ENCODE measurements around the gene MUC4.

The MUC4 gene

GRCh38 chr3:195811756-195812155 is at the start of gene MUC4:
MUC4 (minus strand) TSS chr3:195811929; CDS start chr3:195811817, 112 bp downstream.
- DNase-seq (ENCODE audit: low read depth), result no peak

GRCh38 chr3:195860456-195860855 is 48.7 kb upstream of the MUC4 start:
- DNase-seq (ENCODE audit: low read depth), result no peak

- DNase-seq (ENCODE audit: low read depth), result no peak
Observed at GRCh38 chr3:195859846-195860411, 48.2 kb upstream of the MUC4 start.

- peak; percentile 65 for DNase-seq (ENCODE audit: low read depth)
Observed at GRCh38 chr3:195859061-195859845, 47.5 kb upstream of the MUC4 start.

- no peak for DNase-seq (ENCODE audit: low read depth)
Observed at GRCh38 chr3:195856410-195857084, 44.8 kb upstream of the MUC4 start.

GRCh38 chr3:195855471-195856409 is 44.0 kb upstream of the MUC4 start:
- no peak for DNase-seq (ENCODE audit: low read depth)

- no peak for DNase-seq (ENCODE audit: low read depth)
Observed at GRCh38 chr3:195854628-195855294, 43.0 kb upstream of the MUC4 start.

GRCh38 chr3:195853996-195854395 is 42.3 kb upstream of the MUC4 start:
- DNase-seq (ENCODE audit: low read depth), result no peak

GRCh38 chr3:195853036-195853435 is 41.3 kb upstream of the MUC4 start:
- no peak for DNase-seq (ENCODE audit: low read depth)

GRCh38 chr3:195850857-195851543 is 39.3 kb upstream of the MUC4 start:
- peak; percentile 78 for DNase-seq (ENCODE audit: low read depth)

- no peak for DNase-seq (ENCODE audit: low read depth)
Observed at GRCh38 chr3:195849322-195850074, 37.8 kb upstream of the MUC4 start.

GRCh38 chr3:195847055-195847950 is 35.6 kb upstream of the MUC4 start:
- no peak for DNase-seq (ENCODE audit: low read depth)

GRCh38 chr3:195845483-195845882 is 33.8 kb upstream of the MUC4 start:
- no peak for DNase-seq (ENCODE audit: low read depth)

- no peak for DNase-seq (ENCODE audit: low read depth)
Observed at GRCh38 chr3:195844671-195845218, 33.0 kb upstream of the MUC4 start.

GRCh38 chr3:195839260-195840010 is 27.7 kb upstream of the MUC4 start:
- DNase-seq (ENCODE audit: low read depth), result no peak

GRCh38 chr3:195838714-195839113 is 27.0 kb upstream of the MUC4 start:
- DNase-seq (ENCODE audit: low read depth), result no peak

- no peak for DNase-seq (ENCODE audit: low read depth)
Observed at GRCh38 chr3:195836476-195837135, 24.9 kb upstream of the MUC4 start.
